Calu3 (cell line): ENCODE results near the gene TAF1A. TPM values are rescaled to one million over a fixed set of nuclear protein-coding genes. Genes with fewer than 3 reads are reported as not detected.

Experiments used
- BruUV-seq: library from RNA; stranded (reverse); fragments of 400-500 nt; replicated peaks from 2 replicates; lab custom pipeline; 2021; lab: Mats Ljungman, UMichigan
- CTCF ChIA-PET: fragments of 300-600 bp; sonication (Branson Sonifier 250); formaldehyde crosslinking; loops from one replicate; lab custom pipeline; 2022; ENCODE audit warnings: antibody characterized with exemption; lab: Charles Lee
- DNase-seq: peaks from one replicate; pipeline ENCODE4 v3.0.0; 2022
- H3K27ac Mint-ChIP-seq: one replicate; pipeline ENCODE4 v1.8.0; 2022; ENCODE audit warnings: mixed read lengths; ENCODE audit not compliant: unreplicated experiment
- H3K27me3 Mint-ChIP-seq: one replicate; pipeline ENCODE4 v1.8.0; 2022; ENCODE audit warnings: mixed read lengths; ENCODE audit not compliant: unreplicated experiment
- H3K36me3 Mint-ChIP-seq: one replicate; pipeline ENCODE4 v1.8.0; 2022; ENCODE audit warnings: mild to moderate bottlenecking, moderate library complexity, mixed read lengths; ENCODE audit not compliant: insufficient read depth, unreplicated experiment
- H3K4me1 Mint-ChIP-seq: one replicate; pipeline ENCODE4 v1.8.0; 2022; ENCODE audit warnings: mild to moderate bottlenecking, low read depth, mixed read lengths; ENCODE audit not compliant: unreplicated experiment
- H3K4me3 Mint-ChIP-seq: one replicate; pipeline ENCODE4 v1.8.0; 2022; ENCODE audit warnings: mild to moderate bottlenecking, low read depth, moderate library complexity, mixed read lengths; ENCODE audit not compliant: unreplicated experiment
- H3K9me3 Mint-ChIP-seq: one replicate; pipeline ENCODE4 v1.8.0; 2022; ENCODE audit warnings: low read depth, mixed read lengths; ENCODE audit not compliant: unreplicated experiment
- CTCF ChIP-seq: fragments of 200-600 bp; IDR thresholded peaks from one replicate; pipeline ENCODE4 v1.8.0; 2022; ENCODE audit warnings: antibody characterized with exemption; ENCODE audit not compliant: unreplicated experiment
- intact Hi-C: fragments of 100-400 bp; cut with micrococcal nuclease; formaldehyde crosslinking; loops from one replicate; pipeline ENCODE4 v1.10.0; 2022; ENCODE audit not compliant: unreplicated experiment
- total RNA-seq: library from RNA; stranded (reverse); gene quantifications from 2 replicates; pipeline ENCODE4 v1.2.3, GENCODE V29; 2022

Gene TAF1A
- total RNA-seq, 1 experiment from 2014 or later: 16.4 TPM

DNA sequence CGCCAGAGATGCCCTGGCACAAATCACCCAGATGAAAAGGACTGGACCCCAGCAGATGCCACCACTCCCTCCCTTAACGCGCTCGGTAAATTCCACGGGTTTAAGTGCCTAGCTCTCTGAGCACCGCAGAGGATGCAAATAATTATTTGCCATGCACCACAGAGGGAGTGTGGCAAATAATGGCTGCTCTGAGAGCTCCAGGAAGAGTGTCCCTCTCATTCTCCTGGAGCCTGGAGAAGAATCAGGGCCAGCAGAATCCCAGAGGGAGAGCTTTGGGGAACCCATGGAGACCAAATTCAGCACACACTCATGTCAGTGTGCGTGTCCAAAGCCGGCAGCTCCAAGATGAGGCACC is 42.5 kb downstream of the TAF1A start:
- no TSS peak for BruUV-seq
- H3K27ac Mint-ChIP-seq: no peak overlapping the region
- no peaks in the 10 kb centered on the region for H3K9me3 Mint-ChIP-seq
- peaks cover 18% of the 10 kb centered on the region for H3K4me1 Mint-ChIP-seq
- no peak for TF ChIP-seq CTCF
- peaks cover 41% of the 10 kb centered on the region for H3K27me3 Mint-ChIP-seq
- no peaks in the 10 kb centered on the region for H3K36me3 Mint-ChIP-seq
- H3K4me3 Mint-ChIP-seq: no peak overlapping the region
- intact Hi-C loops: no loop called here
- CTCF ChIA-PET: interaction anchor here (1.0 kb wide), 1 partner anchor 60 kb away, joined by 4 read pairs; no protein-coding TSS in a partner anchor
- no peak for DNase-seq

DNA sequence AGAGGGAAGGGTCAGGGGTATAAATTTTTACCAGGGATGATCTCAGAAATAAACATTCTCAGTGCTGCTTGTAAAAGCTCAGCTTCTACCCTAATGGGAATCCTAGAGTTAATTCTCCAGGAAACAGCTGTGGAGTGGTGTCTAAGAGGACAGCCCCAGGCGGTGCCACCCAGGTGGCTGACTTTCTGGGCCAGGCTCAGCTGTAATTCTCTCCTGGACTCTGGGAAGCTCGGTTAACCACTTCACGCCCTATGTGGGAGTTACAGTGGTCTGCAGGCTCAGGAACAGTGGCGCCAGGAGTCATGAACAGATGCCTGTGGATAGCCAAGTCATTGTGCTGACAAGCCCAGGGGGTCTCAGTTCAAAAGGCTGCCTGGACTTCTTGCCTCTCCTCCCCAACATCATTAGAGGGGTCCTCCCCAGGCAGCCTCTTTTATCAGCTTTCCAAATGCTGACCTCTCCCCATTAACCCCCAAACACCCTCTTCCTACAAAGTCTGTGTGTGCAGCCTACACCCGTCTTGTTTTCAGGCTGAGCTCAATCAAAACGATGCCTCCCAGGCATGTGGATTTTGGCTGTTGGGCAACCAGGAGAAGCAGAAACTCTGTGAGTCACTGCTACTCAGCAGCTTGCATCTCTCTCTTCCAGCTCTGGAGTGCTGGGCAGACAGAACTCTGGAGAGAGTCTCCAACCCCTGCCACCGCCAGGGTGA is 43.0 kb downstream of the TAF1A start:
- Mint-ChIP-seq H3K27ac (no peak overlapping the region), H3K27me3 (peaks cover 41% of the 10 kb centered on the region), H3K9me3 (no peaks in the 10 kb centered on the region), H3K4me3 (no peak overlapping the region), H3K4me1 (peaks cover 18% of the 10 kb centered on the region), H3K36me3 (no peaks in the 10 kb centered on the region)
- BruUV-seq: no TSS peak
- DNase-seq: peak; percentile 13
- CTCF ChIA-PET: interaction anchor here (0.6 to 1.0 kb wide), 2 partner anchors 61 to 1561 kb away, joined by 3 to 4 read pairs; no protein-coding TSS in a partner anchor
- no peak for TF ChIP-seq CTCF
- intact Hi-C loops: no loop called here

- Mint-ChIP-seq H3K4me1 (peaks cover 18% of the 10 kb centered on the region), H3K36me3 (no peaks in the 10 kb centered on the region), H3K27me3 (peaks cover 41% of the 10 kb centered on the region), H3K9me3 (no peaks in the 10 kb centered on the region), H3K27ac (no peak overlapping the region), H3K4me3 (no peak overlapping the region)
- CTCF ChIA-PET: interaction anchor here (0.6 kb wide), 1 partner anchor 1560 kb away, joined by 3 read pairs; no protein-coding TSS in a partner anchor
- no peak for TF ChIP-seq CTCF
- BruUV-seq: no TSS peak
- no peak for DNase-seq
- intact Hi-C loops: no loop called here
Observed at GRCh38 chr1:222546091-222546490, 43.6 kb downstream of the TAF1A start.

GRCh38 chr1:222543817-222544216 is 45.9 kb downstream of the TAF1A start:
- Mint-ChIP-seq H3K27ac (no peak overlapping the region), H3K27me3 (peaks cover 38% of the 10 kb centered on the region), H3K9me3 (no peaks in the 10 kb centered on the region), H3K36me3 (no peaks in the 10 kb centered on the region), H3K4me3 (no peak overlapping the region), H3K4me1 (peaks cover 18% of the 10 kb centered on the region)
- CTCF ChIA-PET: no interaction called here
- intact Hi-C loops: no loop called here
- TF ChIP-seq CTCF: no peak
- BruUV-seq: no TSS peak
- no peak for DNase-seq
